PC-3 (cell line): Measurements from ENCODE around the gene MPL. TPM values are rescaled to one million over a fixed set of nuclear protein-coding genes. Genes with fewer than 3 reads are reported as not detected.

ENCODE experiments used
- ATAC-seq: fragments of 200-7000 bp; cut with Tn5 transposase; 2 replicates; pipeline ENCODE4 v1.9.1; 2020; ENCODE audit warnings: mild to moderate bottlenecking, moderate library complexity
- BruUV-seq: library from RNA; stranded (reverse); fragments of 400-500 nt; replicated peaks from 2 replicates; lab custom pipeline; 2021; lab: Mats Ljungman, UMichigan
- CTCF ChIA-PET: fragments of 300-600 bp; sonication (Branson Sonifier 250); formaldehyde crosslinking; loops from one replicate; lab custom pipeline; 2022; ENCODE audit warnings: antibody characterized with exemption; lab: Charles Lee
- POLR2A ChIA-PET: fragments of 300-600 bp; sonication (Branson Sonifier 250); formaldehyde crosslinking; loops from one replicate; lab custom pipeline; 2022; ENCODE audit warnings: antibody characterized with exemption; ENCODE audit not compliant: unreplicated experiment; lab: Charles Lee
- DNase-seq: peaks from one replicate; pipeline ENCODE4 v3.0.0-alpha.2; 2015
- H2AFZ ChIP-seq: fragments of 300-600 bp; sonication (generic); 2 replicates; pipeline ENCODE4 v1.6.0; 2016; ENCODE audit warnings: antibody characterized with exemption, low read length
- H3F3A ChIP-seq: fragments of 300-600 bp; sonication (generic); one replicate; pipeline ENCODE4 v1.6.0; 2017; ENCODE audit warnings: antibody characterized with exemption, low read length, control low read depth, mild to moderate bottlenecking; ENCODE audit not compliant: unreplicated experiment
- H3K27ac ChIP-seq: fragments of 300-600 bp; sonication (generic); 2 replicates; pipeline ENCODE4 v1.5.1; 2016; ENCODE audit warnings: mild to moderate bottlenecking, low read length
- H3K27me3 ChIP-seq: fragments of 300-600 bp; sonication (generic); 2 replicates; pipeline ENCODE4 v1.6.1; 2016; ENCODE audit warnings: low read length, mixed read lengths
- H3K36me3 ChIP-seq: fragments of 300-600 bp; sonication (generic); 2 replicates; pipeline ENCODE4 v1.6.1; 2016; ENCODE audit warnings: low read depth, mixed run types, low read length, mixed read lengths
- H3K4me1 ChIP-seq: fragments of 300-600 bp; sonication (generic); 2 replicates; pipeline ENCODE4 v1.5.1; 2016; ENCODE audit warnings: low read length; ENCODE audit not compliant: insufficient read depth
- H3K4me2 ChIP-seq: fragments of 300-600 bp; sonication (generic); 2 replicates; pipeline ENCODE4 v1.6.0; 2016; ENCODE audit warnings: low read length
- H3K4me3 ChIP-seq: fragments of 300-600 bp; sonication (generic); 2 replicates; pipeline ENCODE4 v1.5.1; 2016; ENCODE audit warnings: mild to moderate bottlenecking, low read length, mixed read lengths
- H3K79me2 ChIP-seq: fragments of 300-600 bp; sonication (generic); 2 replicates; pipeline ENCODE4 v1.6.1; 2017; ENCODE audit warnings: low read length, mixed read lengths
- H3K9ac ChIP-seq: fragments of 300-600 bp; sonication (generic); 2 replicates; pipeline ENCODE4 v1.6.0; 2016; ENCODE audit warnings: mild to moderate bottlenecking, low read length
- H3K9me2 ChIP-seq: fragments of 300-600 bp; sonication (generic); replicated peaks from 2 replicates; pipeline ENCODE4 v1.6.1; 2016; ENCODE audit warnings: mixed run types, low read length, mixed read lengths
- H3K9me3 ChIP-seq: fragments of 300-600 bp; sonication (generic); 2 replicates; pipeline ENCODE4 v1.6.1; 2016; ENCODE audit warnings: low read length, mixed read lengths
- H4K20me1 ChIP-seq: fragments of 300-600 bp; sonication (generic); 2 replicates; pipeline ENCODE4 v1.6.1; 2016; ENCODE audit warnings: low read length, mixed read lengths
- CTCF ChIP-seq: fragments of 300-600 bp; sonication (generic); conservative IDR thresholded peaks from 2 replicates; pipeline ENCODE4 v1.5.1; 2017; ENCODE audit warnings: antibody characterized with exemption, low read depth, mild to moderate bottlenecking, low read length
- EZH2 ChIP-seq: fragments of 300-600 bp; sonication (generic); IDR thresholded peaks from one replicate; pipeline ENCODE4 v1.6.1; 2017; ENCODE audit warnings: antibody characterized with exemption, mild to moderate bottlenecking, low read length; ENCODE audit not compliant: unreplicated experiment
- EZH2phosphoT487 ChIP-seq: fragments of 300-600 bp; sonication (generic); IDR thresholded peaks from 2 replicates; pipeline ENCODE4 v1.6.1; 2018; ENCODE audit warnings: mild to moderate bottlenecking, antibody characterized with exemption, low read length, borderline replicate concordance
- intact Hi-C: fragments of 100-400 bp; cut with micrococcal nuclease; formaldehyde crosslinking; loops from 2 replicates; pipeline ENCODE4 v1.9.0; 2023
- total RNA-seq: library from RNA; depleted of rRNA; stranded (reverse); fragments of >200 nt; gene quantifications from 2 replicates; pipeline ENCODE4 v1.2.3, GENCODE V29; 2014

MPL gene
- total RNA-seq, 1 experiment from 2014 or later: not detected

DNA sequence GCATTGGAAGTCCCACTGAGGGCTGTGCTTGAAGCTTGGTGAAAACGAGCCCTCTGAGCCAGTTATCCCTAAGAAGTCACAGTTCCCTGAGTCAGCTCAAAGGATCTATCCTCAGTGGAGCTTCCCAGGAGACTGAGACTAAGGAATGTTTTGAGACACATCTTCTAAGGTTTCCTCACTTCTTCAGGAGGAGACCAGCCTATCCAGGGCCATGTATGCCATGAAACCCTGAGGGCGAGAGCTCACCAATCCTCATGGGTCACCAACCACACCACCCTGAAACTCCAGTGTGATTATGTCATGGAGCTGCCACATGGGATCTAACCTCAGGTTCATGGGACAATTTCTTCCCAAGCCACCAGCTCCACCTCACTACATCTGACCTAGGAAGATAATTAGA lies 44.4 kb upstream of the MPL start:
- no peak overlapping the region for H3K4me2 ChIP-seq
- CTCF ChIA-PET: no interaction called here
- no peak for DNase-seq

GRCh38 chr1:43293896-43294760 lies 43.5 kb upstream of the MPL start:
- no peak overlapping the region for H3K9ac ChIP-seq
- no peak overlapping the region for H2AFZ ChIP-seq
- no peaks in the 10 kb centered on the region for H3K36me3 ChIP-seq
- BruUV-seq: no TSS peak
- ChIA-PET CTCF (no interaction called here), POLR2A (no interaction called here)
- no peaks in the 10 kb centered on the region for H4K20me1 ChIP-seq
- 0 out of 2 replicates have a peak overlapping the region, but pooled peaks have one; percentile 11 for H3K4me2 ChIP-seq
- H3F3A ChIP-seq: no peaks in the 10 kb centered on the region
- TF ChIP-seq EZH2phosphoT487 (no peak), CTCF (no peak), EZH2 (no peak)
- peak; percentile 95 for ATAC-seq
- peak; percentile 58 for DNase-seq
- H3K9me2 ChIP-seq: no peaks in the 10 kb centered on the region
- no peaks in the 10 kb centered on the region for H3K27me3 ChIP-seq
- peaks cover 19% of the 10 kb centered on the region for H3K4me1 ChIP-seq
- intact Hi-C loops: no loop called here
- no peak overlapping the region for H3K4me3 ChIP-seq
- H3K9me3 ChIP-seq: no peaks in the 10 kb centered on the region
- no peaks in the 10 kb centered on the region for H3K79me2 ChIP-seq
- H3K27ac ChIP-seq: no peak overlapping the region

More for the DNA sequence above, 44.4 kb upstream of the MPL start:
- Histone ChIP-seq H3K9me3 (no peaks in the 10 kb centered on the region), H3K79me2 (no peaks in the 10 kb centered on the region), H3K4me1 (peaks cover 19% of the 10 kb centered on the region), H3K36me3 (no peaks in the 10 kb centered on the region), H3K27me3 (no peaks in the 10 kb centered on the region), H4K20me1 (no peaks in the 10 kb centered on the region), H2AFZ (no peak overlapping the region), H3K9me2 (no peaks in the 10 kb centered on the region), H3K27ac (no peak overlapping the region), H3K9ac (no peak overlapping the region), H3K4me3 (no peak overlapping the region), H3F3A (no peaks in the 10 kb centered on the region)
- no peak for TF ChIP-seq EZH2phosphoT487
- no peak for TF ChIP-seq CTCF
- TF ChIP-seq EZH2: no peak
- intact Hi-C loops: no loop called here
- no peak for ATAC-seq
- BruUV-seq: no TSS peak
- POLR2A ChIA-PET: no interaction called here

- Histone ChIP-seq H3K4me1 (peaks cover 19% of the 10 kb centered on the region), H3K27ac (no peak overlapping the region), H3K79me2 (no peaks in the 10 kb centered on the region), H3K9ac (no peak overlapping the region), H3K36me3 (no peaks in the 10 kb centered on the region), H4K20me1 (no peaks in the 10 kb centered on the region), H3K27me3 (no peaks in the 10 kb centered on the region), H3K9me2 (no peaks in the 10 kb centered on the region), H3K4me3 (no peak overlapping the region), H2AFZ (no peak overlapping the region), H3K4me2 (0 out of 2 replicates have a peak overlapping the region, but pooled peaks have one; percentile 11), H3K9me3 (no peaks in the 10 kb centered on the region), H3F3A (no peaks in the 10 kb centered on the region)
- intact Hi-C loops: no loop called here
- no TSS peak for BruUV-seq
- TF ChIP-seq CTCF (no peak), EZH2 (no peak), EZH2phosphoT487 (no peak)
- no peak for DNase-seq
- no peak for ATAC-seq
- ChIA-PET POLR2A (no interaction called here), CTCF (no interaction called here)
Measured at GRCh38 chr1:43294761-43295160, 42.9 kb upstream of the MPL start.
